Suppressor macrophage treated with lipopolysaccharide for 4 hours (primary cell): ENCODE results near the gene STX10.

Source experiments
- DNase-seq: peaks from one replicate; pipeline ENCODE4 v3.0.0-alpha.2; 2020

STX10 gene

GRCh38 chr19:13098277-13099072 is 51.7 kb downstream of the STX10 start:
- DNase-seq, result peak; percentile 72

GRCh38 chr19:13097463-13098258 is 52.5 kb downstream of the STX10 start:
- no peak for DNase-seq

GRCh38 chr19:13097033-13097462 is 53.1 kb downstream of the STX10 start:
- peak; percentile 67 for DNase-seq

GRCh38 chr19:13095934-13096927 is 53.9 kb downstream of the STX10 start:
- DNase-seq, result no peak

GRCh38 chr19:13095393-13095784 is 54.8 kb downstream of the STX10 start:
- DNase-seq, result no peak

- no peak for DNase-seq
Observed at GRCh38 chr19:13094771-13095392, 55.3 kb downstream of the STX10 start.

- DNase-seq, result no peak
Observed at GRCh38 chr19:13094106-13094504, 56.1 kb downstream of the STX10 start.
